ENCODE data around the gene CRTC3. TPM values are rescaled to one million over a fixed set of nuclear protein-coding genes. Genes with fewer than 3 reads are reported as not detected.
"Not testable (repeated sequence)": the region's sequence is repeated elsewhere in the genome, so short reads cannot be mapped to it uniquely, and the experiment has no call there.

Gene CRTC3
- total RNA-seq, 4 donors from 2014 or later: 19.8 to 33.1 (median 25.9) TPM

DNA sequence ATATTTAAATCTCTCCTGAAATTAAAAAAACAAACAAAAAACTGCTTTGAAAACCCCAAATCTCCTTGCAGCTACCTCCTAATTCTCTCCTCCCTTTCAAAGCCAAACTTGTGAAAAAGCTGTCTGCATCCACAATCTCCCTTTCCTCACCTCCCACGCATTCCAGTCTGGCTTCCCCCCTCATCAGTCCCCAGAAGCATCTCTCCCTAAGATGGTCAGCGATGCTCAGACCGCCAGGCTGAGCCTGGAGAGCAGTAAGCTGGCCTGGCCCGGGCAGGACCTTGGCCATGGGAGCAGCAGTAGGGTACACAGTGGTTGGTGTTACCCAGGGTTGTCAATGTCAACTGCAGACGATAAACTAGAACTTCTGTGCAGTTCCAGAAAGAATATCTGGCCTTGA lies 154.6 kb downstream of the CRTC3 start:
- H3K27me3 ChIP-seq: no peaks in the 10 kb centered on the region
- DNase-seq: no peak
- no peaks in the 10 kb centered on the region for H3K9me3 ChIP-seq
- TF ChIP-seq, protein P1, sequence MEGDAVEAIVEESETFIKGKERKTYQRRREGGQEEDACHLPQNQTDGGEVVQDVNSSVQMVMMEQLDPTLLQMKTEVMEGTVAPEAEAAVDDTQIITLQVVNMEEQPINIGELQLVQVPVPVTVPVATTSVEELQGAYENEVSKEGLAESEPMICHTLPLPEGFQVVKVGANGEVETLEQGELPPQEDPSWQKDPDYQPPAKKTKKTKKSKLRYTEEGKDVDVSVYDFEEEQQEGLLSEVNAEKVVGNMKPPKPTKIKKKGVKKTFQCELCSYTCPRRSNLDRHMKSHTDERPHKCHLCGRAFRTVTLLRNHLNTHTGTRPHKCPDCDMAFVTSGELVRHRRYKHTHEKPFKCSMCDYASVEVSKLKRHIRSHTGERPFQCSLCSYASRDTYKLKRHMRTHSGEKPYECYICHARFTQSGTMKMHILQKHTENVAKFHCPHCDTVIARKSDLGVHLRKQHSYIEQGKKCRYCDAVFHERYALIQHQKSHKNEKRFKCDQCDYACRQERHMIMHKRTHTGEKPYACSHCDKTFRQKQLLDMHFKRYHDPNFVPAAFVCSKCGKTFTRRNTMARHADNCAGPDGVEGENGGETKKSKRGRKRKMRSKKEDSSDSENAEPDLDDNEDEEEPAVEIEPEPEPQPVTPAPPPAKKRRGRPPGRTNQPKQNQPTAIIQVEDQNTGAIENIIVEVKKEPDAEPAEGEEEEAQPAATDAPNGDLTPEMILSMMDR (IDR thresholded peaks at IDR 0.05): no peak
- no peak for TF ChIP-seq POLR2A (IDR thresholded peaks at IDR 0.05)
- H3K27ac ChIP-seq: no peak overlapping the region
- H3K36me3 ChIP-seq: no peaks in the 10 kb centered on the region
- no peak overlapping the region for H3K4me3 ChIP-seq
- no peaks in the 10 kb centered on the region for H3K4me1 ChIP-seq

DNA sequence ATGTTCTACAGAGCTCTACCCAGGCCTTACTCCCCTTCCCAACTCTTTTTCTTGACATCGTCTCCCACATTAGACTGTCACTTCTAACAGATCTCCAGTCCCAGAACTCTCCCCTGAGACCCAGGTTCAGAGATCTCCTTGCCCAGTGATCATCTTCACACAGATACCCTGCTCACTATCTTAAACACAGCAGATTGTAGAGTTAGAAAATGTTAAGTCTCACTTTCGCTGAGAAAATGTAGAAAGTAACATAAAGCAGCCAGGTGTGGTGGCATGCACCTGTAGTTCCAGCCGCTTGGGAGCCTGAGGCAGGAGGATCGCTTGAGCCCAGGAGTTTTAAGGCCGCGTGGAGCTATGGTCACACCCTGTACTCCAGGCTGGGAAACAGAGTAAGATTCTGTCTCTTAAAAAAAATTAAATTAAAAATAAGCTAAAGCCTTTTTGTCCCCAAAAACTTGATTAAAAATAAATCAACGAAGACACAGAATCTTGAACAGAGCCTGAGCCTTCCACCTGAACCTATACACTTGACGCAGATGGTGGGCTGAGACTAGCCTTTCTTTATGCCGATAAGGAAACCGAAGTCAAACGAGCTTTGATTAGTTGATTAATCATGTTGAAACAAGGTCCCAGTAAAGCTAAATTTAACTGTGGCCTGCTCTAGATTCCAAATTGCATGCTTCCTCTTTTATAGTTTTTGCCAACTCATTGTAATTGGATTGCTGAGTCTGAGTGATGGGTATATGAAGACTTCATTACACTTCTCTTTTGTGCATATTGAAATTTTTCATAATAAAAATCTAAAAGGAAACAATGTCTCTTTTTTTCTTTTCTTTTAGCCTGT lies 156.1 kb downstream of the CRTC3 start:
- no peak for DNase-seq
- Histone ChIP-seq H3K4me3 (no peak overlapping the region), H3K27me3 (no peaks in the 10 kb centered on the region), H3K27ac (no peak overlapping the region), H3K9me3 (no peaks in the 10 kb centered on the region), H3K4me1 (no peaks in the 10 kb centered on the region), H3K36me3 (no peaks in the 10 kb centered on the region)
- TF ChIP-seq, protein P1 (IDR thresholded peaks at IDR 0.05): no peak
- TF ChIP-seq POLR2A (IDR thresholded peaks at IDR 0.05): no peak

DNA sequence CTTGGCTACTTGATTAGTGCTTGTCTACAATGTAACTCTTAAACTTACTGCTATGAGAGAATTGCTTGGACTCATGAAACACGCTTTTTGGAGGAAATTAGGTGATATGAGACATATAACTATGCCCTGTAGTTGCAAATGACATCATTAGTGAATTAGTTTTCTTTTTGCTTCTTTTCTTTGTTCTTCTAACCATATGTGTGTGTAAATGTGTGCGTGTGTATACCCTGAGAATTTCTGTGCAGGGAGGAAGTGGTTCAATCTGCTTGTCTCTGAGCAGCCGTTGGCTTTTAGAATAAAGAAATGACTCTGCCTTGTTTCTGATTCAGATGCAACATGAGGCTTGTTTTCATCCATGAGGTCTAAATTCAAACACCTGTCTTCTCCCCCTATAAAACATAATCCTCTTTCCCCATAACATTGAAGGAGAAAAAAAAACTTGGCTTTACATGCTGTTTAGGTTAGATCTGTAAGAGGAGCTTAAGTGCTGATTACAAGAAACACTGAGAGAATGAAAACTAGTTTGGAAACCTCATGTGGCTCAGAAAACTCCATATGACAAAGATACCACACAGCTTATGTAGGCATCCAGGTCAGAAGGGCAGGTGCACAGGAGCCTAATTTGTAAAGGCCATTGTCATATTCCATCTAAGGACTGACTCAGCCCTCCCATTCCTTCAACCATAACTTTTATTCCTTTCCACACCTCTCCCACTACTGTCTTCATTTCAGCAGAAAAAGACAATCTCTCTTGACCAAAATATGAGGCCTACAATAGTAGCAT lies 156.9 kb downstream of the CRTC3 start:
- TF ChIP-seq, protein P1 (IDR thresholded peaks at IDR 0.05): no peak
- TF ChIP-seq POLR2A (IDR thresholded peaks at IDR 0.05): no peak
- H3K4me1 ChIP-seq: no peaks in the 10 kb centered on the region
- no peak for DNase-seq
- H3K9me3 ChIP-seq: no peaks in the 10 kb centered on the region
- H3K27me3 ChIP-seq: no peaks in the 10 kb centered on the region
- no peaks in the 10 kb centered on the region for H3K36me3 ChIP-seq
- H3K4me3 ChIP-seq: no peak overlapping the region
- no peak overlapping the region for H3K27ac ChIP-seq

DNA sequence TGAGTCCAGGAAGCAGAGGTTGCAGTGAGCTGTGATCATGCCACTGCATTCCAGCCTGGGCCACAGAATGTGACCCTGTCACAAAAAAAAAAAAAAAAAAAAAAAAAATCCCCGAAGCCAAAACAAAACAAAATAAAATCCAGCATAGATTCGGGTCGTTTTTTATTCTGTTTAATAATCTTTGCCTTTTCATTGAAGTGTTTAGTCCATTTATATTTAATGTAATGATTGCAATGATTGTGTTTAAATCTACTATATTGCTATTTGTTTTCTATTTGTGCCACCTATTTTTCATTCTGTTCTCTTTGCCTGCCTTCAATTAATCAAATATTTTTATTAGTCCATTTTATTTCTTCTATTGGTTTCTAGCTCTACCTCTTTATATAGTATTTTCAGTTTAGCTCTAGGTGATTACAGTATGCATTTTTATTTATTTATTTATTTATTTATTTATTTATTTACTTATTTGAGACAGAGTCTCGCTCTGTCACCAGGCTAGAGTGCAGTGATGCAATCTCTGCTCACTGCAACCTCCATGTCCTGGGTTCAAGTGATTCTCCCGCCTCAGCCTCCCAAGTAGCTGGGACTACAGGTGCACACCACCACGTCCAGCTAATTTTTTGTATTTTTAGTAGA lies 159.7 kb downstream of the CRTC3 start:
- not testable (repeated sequence) for H3K27me3 ChIP-seq, DNase-seq, H3K9me3 ChIP-seq, H3K27ac ChIP-seq, H3K4me1 ChIP-seq, H3K36me3 ChIP-seq, H3K4me3 ChIP-seq

DNA sequence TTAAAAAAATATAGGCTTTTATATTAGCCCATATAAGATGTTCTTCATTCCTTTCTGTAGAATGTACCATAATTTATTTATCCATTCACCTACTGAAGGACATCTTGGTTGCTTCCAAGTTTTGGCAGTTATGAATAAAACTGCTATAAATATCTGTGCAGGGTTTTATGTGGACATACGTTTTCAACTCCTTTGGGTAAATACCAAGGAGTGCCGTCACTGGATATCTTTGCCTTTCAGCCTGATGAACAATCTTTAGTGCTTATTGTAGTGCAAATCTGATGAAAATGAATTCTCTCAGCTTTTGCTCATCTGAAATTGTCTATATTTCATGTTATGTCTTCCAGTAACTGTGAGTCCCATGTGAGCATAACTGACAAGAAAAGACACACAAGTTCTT lies 160.9 kb downstream of the CRTC3 start:
- no peaks in the 10 kb centered on the region for H3K4me1 ChIP-seq
- H3K36me3 ChIP-seq: no peaks in the 10 kb centered on the region
- no peaks in the 10 kb centered on the region for H3K9me3 ChIP-seq

More for the DNA sequence above, 160.9 kb downstream of the CRTC3 start:
- no peak for DNase-seq
- TF ChIP-seq, protein P1 (IDR thresholded peaks at IDR 0.05): no peak
- no peak for TF ChIP-seq POLR2A (IDR thresholded peaks at IDR 0.05)
- H3K27ac ChIP-seq: no peak overlapping the region
- no peak overlapping the region for H3K4me3 ChIP-seq
- H3K27me3 ChIP-seq: no peaks in the 10 kb centered on the region

Data from Peyer's patch (tissue), 4 donors.